Astrocyte of the cerebellum (primary cell): ENCODE data around the gene TMEM161B.
"Not testable (repeated sequence)": the region's sequence is repeated elsewhere in the genome, so short reads cannot be mapped to it uniquely, and the experiment has no call there.

ENCODE experiments used
- DNase-seq: peaks from one replicate; pipeline ENCODE4 v3.0.0-alpha.2; 2011; ENCODE audit warnings: low read depth
- H3K4me3 ChIP-seq: 2 replicates; pipeline ENCODE4 v1.5.1; 2011; ENCODE audit warnings: mild to moderate bottlenecking, low read depth, low read length, moderate library complexity
- in situ Hi-C: cut with HindIII; loops from 2 replicates; pipeline ENCODE4 v1.10.0; 2017; ENCODE audit warnings: low sequenced_read_pairs
- TF ChIP-seq, protein P1 (sequence below): IDR thresholded peaks from 2 replicates; pipeline ENCODE4 v1.5.1; 2012; ENCODE audit warnings: low read length, low read depth, moderate library complexity, mild to moderate bottlenecking; ENCODE audit errors: missing control alignments

Gene TMEM161B

DNA sequence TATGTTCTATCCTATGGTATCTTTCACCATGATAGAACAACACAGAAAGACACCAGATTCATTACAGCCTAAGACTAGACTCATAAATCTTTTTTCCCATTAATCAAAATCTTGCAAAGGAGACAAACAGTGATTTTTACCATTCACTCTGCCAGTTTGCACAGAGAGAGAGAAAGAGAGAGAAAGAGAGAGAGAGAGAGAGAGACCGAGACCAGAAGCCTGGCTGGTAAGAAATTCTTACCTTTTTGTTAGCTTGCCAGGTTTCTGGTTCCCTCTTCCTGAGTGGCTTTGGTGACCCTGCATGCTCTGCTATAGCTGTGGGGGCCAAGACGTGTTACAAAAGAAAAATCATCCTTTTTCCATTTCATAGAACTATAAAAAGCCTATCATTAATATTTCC is 18.6 kb downstream of the TMEM161B start:
- in situ Hi-C loops = no loop called here

DNA sequence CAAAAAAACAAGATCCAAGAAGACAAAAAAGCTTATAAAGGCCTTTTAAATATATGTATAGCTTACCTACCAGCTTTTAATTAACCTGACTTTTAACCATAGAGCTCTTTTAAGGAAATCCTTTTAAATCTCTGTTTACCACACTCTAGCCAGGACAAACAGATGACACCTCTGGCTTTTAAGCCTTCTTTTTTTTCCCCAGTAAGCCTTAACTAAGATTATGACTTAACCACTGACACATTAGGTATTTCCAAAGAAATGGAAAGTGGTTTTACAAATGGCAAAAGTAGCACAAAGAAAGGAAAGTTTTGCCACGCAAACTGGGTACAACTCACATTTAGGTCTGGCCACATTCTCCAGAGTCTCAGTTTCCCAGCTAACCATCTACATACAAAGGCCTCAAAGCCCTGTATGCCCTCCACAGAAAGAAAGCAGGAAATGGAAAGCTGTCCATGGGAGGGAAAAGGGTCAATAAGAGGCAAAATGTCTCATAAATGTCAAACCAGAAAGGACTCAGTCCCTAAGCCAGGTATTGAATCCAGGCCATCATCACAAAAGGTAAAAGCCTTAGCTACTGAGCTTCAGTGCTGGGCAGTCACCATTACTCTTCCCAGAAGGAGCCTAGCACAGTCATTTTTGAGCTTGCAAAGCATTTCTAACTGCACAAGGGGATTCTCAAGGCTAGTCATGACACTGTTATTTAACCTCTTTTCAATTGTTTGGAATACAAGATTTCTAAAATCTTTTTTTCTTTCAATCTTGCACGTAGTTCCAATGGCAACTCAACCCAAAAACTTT is 19.7 kb downstream of the TMEM161B start:
- in situ Hi-C loops = no loop called here
- DNase-seq = no peak
- TF ChIP-seq, protein P1, sequence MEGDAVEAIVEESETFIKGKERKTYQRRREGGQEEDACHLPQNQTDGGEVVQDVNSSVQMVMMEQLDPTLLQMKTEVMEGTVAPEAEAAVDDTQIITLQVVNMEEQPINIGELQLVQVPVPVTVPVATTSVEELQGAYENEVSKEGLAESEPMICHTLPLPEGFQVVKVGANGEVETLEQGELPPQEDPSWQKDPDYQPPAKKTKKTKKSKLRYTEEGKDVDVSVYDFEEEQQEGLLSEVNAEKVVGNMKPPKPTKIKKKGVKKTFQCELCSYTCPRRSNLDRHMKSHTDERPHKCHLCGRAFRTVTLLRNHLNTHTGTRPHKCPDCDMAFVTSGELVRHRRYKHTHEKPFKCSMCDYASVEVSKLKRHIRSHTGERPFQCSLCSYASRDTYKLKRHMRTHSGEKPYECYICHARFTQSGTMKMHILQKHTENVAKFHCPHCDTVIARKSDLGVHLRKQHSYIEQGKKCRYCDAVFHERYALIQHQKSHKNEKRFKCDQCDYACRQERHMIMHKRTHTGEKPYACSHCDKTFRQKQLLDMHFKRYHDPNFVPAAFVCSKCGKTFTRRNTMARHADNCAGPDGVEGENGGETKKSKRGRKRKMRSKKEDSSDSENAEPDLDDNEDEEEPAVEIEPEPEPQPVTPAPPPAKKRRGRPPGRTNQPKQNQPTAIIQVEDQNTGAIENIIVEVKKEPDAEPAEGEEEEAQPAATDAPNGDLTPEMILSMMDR = no peak
- H3K4me3 ChIP-seq = no peak overlapping the region

More for the DNA sequence above, 18.6 kb downstream of the TMEM161B start:
- H3K4me3 ChIP-seq = no peak overlapping the region
- DNase-seq = no peak
- TF ChIP-seq, protein P1 = no peak

DNA sequence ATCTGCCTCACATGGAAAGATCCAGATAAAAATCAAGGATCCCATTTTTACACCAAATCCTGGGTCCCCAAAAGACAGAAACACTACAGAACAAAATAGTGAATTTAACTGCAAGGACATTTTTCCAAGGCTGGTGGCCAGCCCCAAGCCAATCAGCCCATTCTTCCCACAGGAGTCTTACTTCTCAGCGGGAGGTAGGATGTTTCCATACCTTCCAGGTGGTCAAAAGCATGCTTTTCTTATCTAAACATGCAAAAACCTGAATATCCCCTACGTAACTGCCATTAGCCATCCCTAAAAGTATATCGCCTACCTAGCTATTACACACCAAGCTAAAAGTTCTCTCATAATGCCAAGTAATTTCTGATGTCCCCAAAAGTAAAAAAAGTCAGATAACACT is 20.6 kb downstream of the TMEM161B start:
- DNase-seq = no peak
- TF ChIP-seq, protein P1 = no peak
- H3K4me3 ChIP-seq = no peak overlapping the region
- in situ Hi-C loops = no loop called here

DNA sequence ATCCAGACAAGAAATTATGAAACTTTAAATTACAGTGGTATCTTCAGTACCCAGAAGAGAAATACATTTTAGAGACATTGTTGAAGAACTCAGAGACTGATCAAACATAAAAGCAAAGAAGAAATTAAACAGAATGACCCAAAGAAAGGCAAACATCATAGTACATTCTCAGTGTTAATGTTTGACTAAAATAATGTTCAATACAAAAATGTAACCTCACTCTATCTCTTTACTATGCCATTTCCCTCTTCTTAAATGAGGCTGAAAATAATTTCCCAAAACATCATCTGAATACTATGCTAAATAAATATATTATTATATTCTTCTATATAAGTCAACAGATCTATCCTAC is 22.8 kb downstream of the TMEM161B start:
- H3K4me3 ChIP-seq = no peak overlapping the region
- no peak for DNase-seq
- TF ChIP-seq, protein P1 = no peak
- in situ Hi-C loops = no loop called here

DNA sequence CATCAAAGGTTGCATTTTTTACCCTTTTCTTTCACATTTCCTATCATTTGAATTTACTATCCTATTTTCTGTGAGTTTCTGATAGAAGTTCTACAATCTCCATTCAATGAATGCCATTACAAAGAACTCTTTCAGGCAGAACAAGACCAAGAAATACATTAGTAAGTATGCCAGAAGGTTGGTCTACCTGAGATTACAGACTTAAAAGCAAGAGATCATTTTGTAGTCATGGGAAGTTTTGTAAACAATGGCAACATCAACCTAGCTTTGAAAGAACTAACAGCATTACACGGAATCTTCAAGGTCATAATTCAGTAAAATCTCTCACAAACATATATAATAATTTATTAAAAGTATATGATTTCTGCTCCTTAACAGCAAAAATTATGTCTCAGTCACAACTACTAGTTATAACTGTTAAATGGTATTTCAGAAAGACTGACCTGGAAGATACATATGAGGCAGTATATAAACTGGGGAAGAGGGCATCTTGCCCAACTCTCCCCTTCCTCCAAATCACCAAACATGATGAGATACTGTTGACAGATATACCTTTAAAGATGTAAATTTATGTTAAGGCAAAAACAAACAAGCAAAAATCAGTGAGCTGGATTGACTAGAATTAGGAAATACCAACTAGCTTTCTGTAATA is 23.3 kb downstream of the TMEM161B start:
- no peak overlapping the region for H3K4me3 ChIP-seq
- TF ChIP-seq, protein P1 = no peak
- in situ Hi-C loops = no loop called here
- DNase-seq = no peak

DNA sequence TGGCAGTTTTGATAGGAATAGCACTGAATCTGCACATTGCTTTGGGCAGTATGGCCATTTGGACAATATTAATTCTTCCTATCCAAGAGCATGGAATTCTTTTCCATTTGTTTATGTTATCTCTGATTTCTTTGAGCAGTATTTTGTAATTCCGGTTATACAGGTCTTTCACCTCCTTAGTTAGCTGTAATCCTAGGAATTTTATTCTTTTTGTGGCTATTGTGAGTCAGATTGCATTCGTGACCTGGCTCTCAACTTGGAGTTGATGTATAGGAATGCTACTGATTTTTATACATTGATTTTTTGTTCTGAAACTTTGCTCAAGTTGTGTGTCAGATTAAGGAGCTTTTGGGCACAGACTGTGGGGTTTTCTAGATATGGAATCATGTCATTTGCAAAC is 24.0 kb downstream of the TMEM161B start:
- in situ Hi-C loops = no loop called here
- TF ChIP-seq, protein P1 = no peak
- H3K4me3 ChIP-seq = no peak overlapping the region
- DNase-seq = no peak

DNA sequence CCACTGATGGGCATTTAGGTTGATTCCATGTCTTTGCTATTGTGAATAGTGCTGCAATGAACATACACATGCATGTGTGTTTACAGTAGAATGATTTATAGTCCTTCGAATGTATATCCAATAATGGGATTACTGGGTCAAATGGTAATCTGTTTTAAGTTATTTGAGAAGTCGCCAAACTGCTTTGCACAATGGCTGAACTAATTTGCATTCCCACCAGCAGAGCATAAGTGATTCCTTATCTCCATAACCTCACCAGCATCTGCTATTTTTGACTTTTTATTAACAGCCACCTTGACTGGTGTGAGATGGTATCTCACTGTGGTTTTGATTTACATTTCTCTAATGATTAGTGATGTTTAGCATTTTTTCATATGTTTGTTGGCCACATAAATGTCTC is 25.2 kb downstream of the TMEM161B start:
- DNase-seq, in situ Hi-C loops, H3K4me3 ChIP-seq: not testable (repeated sequence)
